GM19035 (cell line): ENCODE data around the gene KLF16.

Experiments used
- ATAC-seq: cut with Tn5 transposase; IDR thresholded peaks from one replicate; pipeline ENCODE4 v1.9.1; 2021; ENCODE audit not compliant: unreplicated experiment

Gene KLF16

GRCh38 chr19:1824252-1824622, 39.1 kb downstream of the KLF16 start:
- ATAC-seq: no peak

- ATAC-seq: no peak
Observed at GRCh38 chr19:1823539-1824251, 39.7 kb downstream of the KLF16 start.

GRCh38 chr19:1823020-1823419, 40.4 kb downstream of the KLF16 start:
- no peak for ATAC-seq

GRCh38 chr19:1822210-1822609, 41.2 kb downstream of the KLF16 start:
- no peak for ATAC-seq

- ATAC-seq: no peak
Observed at GRCh38 chr19:1819341-1820255, 43.8 kb downstream of the KLF16 start.

- no peak for ATAC-seq
Observed at GRCh38 chr19:1818549-1819195, 44.7 kb downstream of the KLF16 start.

GRCh38 chr19:1817553-1818179, 45.7 kb downstream of the KLF16 start:
- no peak for ATAC-seq

- ATAC-seq: no peak
Observed at GRCh38 chr19:1816530-1817298, 46.7 kb downstream of the KLF16 start.

- no peak for ATAC-seq
Observed at GRCh38 chr19:1815605-1816529, 47.5 kb downstream of the KLF16 start.

GRCh38 chr19:1814833-1815604, 48.4 kb downstream of the KLF16 start:
- ATAC-seq: no peak

GRCh38 chr19:1814391-1814790, 49.0 kb downstream of the KLF16 start:
- ATAC-seq: no peak

GRCh38 chr19:1813192-1814182, 49.9 kb downstream of the KLF16 start:
- no peak for ATAC-seq

- peak; percentile 70 for ATAC-seq
Observed at GRCh38 chr19:1812426-1813191, 50.8 kb downstream of the KLF16 start.

- peak; percentile 23 for ATAC-seq
Observed at GRCh38 chr19:1811942-1812425, 51.4 kb downstream of the KLF16 start, which contains the start of gene ATP8B3. ATP8B3 (minus strand) TSS chr19:1812276; CDS start chr19:1811736, 540 bp downstream.

GRCh38 chr19:1811472-1811894, 51.9 kb downstream of the KLF16 start:
- no peak for ATAC-seq

- no peak for ATAC-seq
Observed at GRCh38 chr19:1810439-1811160, 52.8 kb downstream of the KLF16 start.
